Psoas muscle (tissue), 8 donors: ENCODE results near the gene WHRN. TPM values are rescaled to one million over a fixed set of nuclear protein-coding genes. Genes with fewer than 3 reads are reported as not detected.

Experiments
- ATAC-seq, 4 donors: fragments of 200-7000 bp; cut with Tn5 transposase; one replicate each; pipeline ENCODE4 v1.9.1; 2020; ENCODE audit warnings: moderate library complexity in 3 of 4, mild to moderate bottlenecking in 2 of 4
- DNase-seq, 2 donors: peaks; one replicate each; pipeline ENCODE4 v3.0.0-alpha.2; 2020
- H3K27ac ChIP-seq: fragments of 200-600 bp; one replicate; pipeline ENCODE4 v1.8.0; 2022
- H3K27me3 ChIP-seq, 3 donors: fragments of 200-600 bp in 1 of 3; one replicate each; pipeline versions ENCODE4 v1.6.1 to v1.8.0; 2013 to 2022; ENCODE audit warnings: low read length in 2 of 3, mild to moderate bottlenecking in 2 of 3, moderate library complexity in 1 of 3; ENCODE audit not compliant: insufficient read depth in 3 of 3
- H3K36me3 ChIP-seq, 2 donors: fragments of 200-600 bp in 1 of 2; one replicate each; pipeline versions ENCODE4 v1.6.1 to v1.8.0; 2013 to 2022; ENCODE audit warnings: low read depth in 1 of 2, mild to moderate bottlenecking in 1 of 2, moderate library complexity in 1 of 2; ENCODE audit not compliant: insufficient read depth in 1 of 2
- H3K4me1 ChIP-seq: fragments of 200-600 bp; one replicate; pipeline ENCODE4 v1.8.0; 2022
- H3K4me3 ChIP-seq: fragments of 200-600 bp; one replicate; pipeline ENCODE4 v1.8.0; 2022; ENCODE audit warnings: mild to moderate bottlenecking
- H3K9me3 ChIP-seq: fragments of 200-600 bp; one replicate; pipeline ENCODE4 v1.8.0; 2022
- WGBS, 3 donors: extraction: QIAGEN DNeasy Blood & Tissue Kit; methylation state at CpG; one replicate each; pipeline versions ENCODE4 v1.1.6 to v1.1.7; 2013; 5-methylcytosine and 5-hydroxymethylcytosine counted together
- intact Hi-C, 2 donors: fragments of 100-400 bp; cut with DNase I; formaldehyde crosslinking; loops; one replicate each; pipeline versions ENCODE4 v1.11.0 to v1.14.2; 2022
- polyA plus RNA-seq, 3 donors: library from polyadenylated mRNA; stranded (reverse); fragments of 200-250 nt; gene quantifications; one replicate each; pipeline ENCODE4 v1.2.3, GENCODE V29; 2013
- total RNA-seq, 4 donors: library from RNA; stranded (reverse); fragmentation: NEBNext Ultra II Directional in 2 of 4; extraction: Animal tissue kit (Norgen Biotek cat#: 25700) in 2 of 4; gene quantifications; one replicate each; pipeline versions ENCODE4 v1.2.1 to v1.2.4, GENCODE V29; 2021 to 2023
- TF ChIP-seq, protein P1 (sequence below): fragments of 200-600 bp; IDR thresholded peaks from one replicate; pipeline ENCODE4 v1.8.0; 2022; ENCODE audit warnings: antibody characterized with exemption
- donor health status: healthy with polysubstance abuse.
- donor health status: DM: no; HTN: no; CAD: no; lungs with moderate emphysema.
- donor health status: Bipolar disorder and iron deficiency.
- donor health status: healthy.
- donor health status: DM: yes; HTN: yes; CAD: no.
- donor health status: DM: no; HTN: no; CAD: no.
- donor health status: DM: no; HTN: no; CAD: no.
- donor health status: DM: yes; HTN: yes; CAD: no.

The WHRN gene
- total and polyA plus RNA-seq, 7 donors: 0.07 to 0.62 (median 0.15) TPM

DNA sequence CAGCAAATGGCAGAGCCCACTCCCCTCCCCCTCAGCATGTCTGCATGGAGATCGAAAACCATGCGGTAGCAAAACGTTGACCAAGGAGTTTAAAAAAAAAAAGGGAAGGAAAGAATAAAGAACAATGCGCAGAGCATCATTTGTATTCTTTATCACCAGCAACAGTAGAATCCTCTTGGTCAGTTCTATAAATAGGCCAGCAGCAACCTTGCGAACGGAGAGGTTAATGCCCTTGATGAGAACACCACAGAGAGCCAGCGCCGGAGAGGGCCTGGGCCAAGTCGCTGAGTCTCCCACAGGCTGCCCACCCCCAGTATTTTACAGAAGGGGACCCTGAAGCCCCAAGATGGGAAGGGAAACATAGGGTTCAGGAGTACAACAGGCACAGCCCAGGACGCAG lies 22.7 kb downstream of the WHRN start:
- 53 to 61% (median 57%) methylated on average over 10 of the region's 10 CpGs for WGBS, 3 donors
- ATAC-seq: no peak
- intact Hi-C loops: loop anchor here (10.0 kb wide), 2 partner anchors 172 to 432 kb away; partner anchors contain the start of gene TEX53 (in 1 of the 2)

DNA sequence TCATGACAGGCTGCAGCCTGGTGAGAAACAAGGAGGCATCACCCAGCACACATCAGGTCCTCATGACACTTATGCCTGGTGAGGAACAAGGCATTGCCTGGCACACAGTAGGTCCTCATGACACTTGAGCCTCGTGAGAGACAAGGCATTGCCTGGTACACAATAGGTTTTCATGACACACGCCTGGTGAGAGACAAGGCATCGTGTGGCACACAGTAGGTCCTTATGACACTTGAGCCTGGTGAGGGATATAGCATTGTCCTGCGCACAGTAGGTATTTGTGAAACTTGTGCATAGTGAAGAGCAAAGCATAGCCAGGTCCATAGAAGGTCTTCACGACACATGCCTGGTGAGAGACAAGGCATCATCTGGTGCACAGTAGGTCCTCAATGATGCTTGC lies 23.5 kb downstream of the WHRN start:
- no peaks in the 10 kb centered on the region for H3K9me3 ChIP-seq
- DNase-seq (no peak), ATAC-seq (no peak)
- TF ChIP-seq, protein P1, sequence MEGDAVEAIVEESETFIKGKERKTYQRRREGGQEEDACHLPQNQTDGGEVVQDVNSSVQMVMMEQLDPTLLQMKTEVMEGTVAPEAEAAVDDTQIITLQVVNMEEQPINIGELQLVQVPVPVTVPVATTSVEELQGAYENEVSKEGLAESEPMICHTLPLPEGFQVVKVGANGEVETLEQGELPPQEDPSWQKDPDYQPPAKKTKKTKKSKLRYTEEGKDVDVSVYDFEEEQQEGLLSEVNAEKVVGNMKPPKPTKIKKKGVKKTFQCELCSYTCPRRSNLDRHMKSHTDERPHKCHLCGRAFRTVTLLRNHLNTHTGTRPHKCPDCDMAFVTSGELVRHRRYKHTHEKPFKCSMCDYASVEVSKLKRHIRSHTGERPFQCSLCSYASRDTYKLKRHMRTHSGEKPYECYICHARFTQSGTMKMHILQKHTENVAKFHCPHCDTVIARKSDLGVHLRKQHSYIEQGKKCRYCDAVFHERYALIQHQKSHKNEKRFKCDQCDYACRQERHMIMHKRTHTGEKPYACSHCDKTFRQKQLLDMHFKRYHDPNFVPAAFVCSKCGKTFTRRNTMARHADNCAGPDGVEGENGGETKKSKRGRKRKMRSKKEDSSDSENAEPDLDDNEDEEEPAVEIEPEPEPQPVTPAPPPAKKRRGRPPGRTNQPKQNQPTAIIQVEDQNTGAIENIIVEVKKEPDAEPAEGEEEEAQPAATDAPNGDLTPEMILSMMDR: no peak
- no peaks in the 10 kb centered on the region for H3K4me1 ChIP-seq
- H3K27ac ChIP-seq: no peak overlapping the region
- peaks cover 0 to 7% (median 0%) of the 10 kb centered on the region in 3 donors for H3K27me3 ChIP-seq
- intact Hi-C loops: loop anchor here (10.0 kb wide), 2 partner anchors 173 to 433 kb away; partner anchors contain the start of gene TEX53 (in 1 of the 2)
- no peak overlapping the region for H3K4me3 ChIP-seq
- no peaks in the 10 kb centered on the region for H3K36me3 ChIP-seq
- WGBS, 3 donors: 90 to 95% (median 93%) methylated on average over 5 of the region's 5 CpGs

More for the DNA sequence above, 22.7 kb downstream of the WHRN start:
- H3K4me1 ChIP-seq: no peaks in the 10 kb centered on the region
- H3K9me3 ChIP-seq: no peaks in the 10 kb centered on the region
- H3K4me3 ChIP-seq: no peak overlapping the region
- TF ChIP-seq, protein P1: no peak
- H3K27ac ChIP-seq: no peak overlapping the region
- H3K36me3 ChIP-seq: no peaks in the 10 kb centered on the region
- peaks cover 0 to 4% (median 0%) of the 10 kb centered on the region in 3 donors for H3K27me3 ChIP-seq
- no peak for DNase-seq

GRCh38 chr9:114480746-114481435 lies 24.4 kb downstream of the WHRN start:
- no peak for DNase-seq
- intact Hi-C loops: loop anchor here (10.0 kb wide), 2 partner anchors 174 to 434 kb away; partner anchors contain the start of gene TEX53 (in 1 of the 2)
- Histone ChIP-seq H3K4me3 (no peak overlapping the region), H3K27me3 (peaks cover 0 to 7% (median 0%) of the 10 kb centered on the region in 3 donors), H3K4me1 (no peaks in the 10 kb centered on the region), H3K36me3 (no peaks in the 10 kb centered on the region), H3K27ac (no peak overlapping the region), H3K9me3 (no peaks in the 10 kb centered on the region)
- TF ChIP-seq, protein P1: no peak
- WGBS, 3 donors: 57 to 66% (median 62%) methylated on average over 4 of the region's 4 CpGs
- ATAC-seq: no peak

DNA sequence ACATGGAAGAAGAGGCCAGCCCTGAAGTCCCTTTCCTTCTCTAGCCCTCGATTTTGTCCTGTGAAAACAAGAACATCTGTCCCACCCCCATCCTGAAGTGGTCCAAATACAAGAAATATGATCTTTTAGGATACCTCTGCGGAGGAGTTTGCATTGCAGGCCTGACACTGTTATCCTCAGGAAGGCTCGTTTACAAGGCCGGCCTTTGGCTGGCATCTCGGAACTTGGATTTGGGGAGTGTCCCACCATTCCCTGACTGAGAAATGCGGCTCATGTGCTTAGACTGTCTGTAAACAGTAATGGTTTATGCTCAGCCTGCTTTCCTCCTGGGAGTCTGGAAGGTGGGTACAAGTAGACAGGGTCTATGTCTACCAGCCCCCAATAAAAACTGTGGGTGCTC lies 26.4 kb downstream of the WHRN start:
- DNase-seq (no peak), ATAC-seq (no peak)
- Histone ChIP-seq H3K4me1 (no peaks in the 10 kb centered on the region), H3K36me3 (no peaks in the 10 kb centered on the region), H3K9me3 (no peaks in the 10 kb centered on the region), H3K27ac (no peak overlapping the region), H3K4me3 (no peak overlapping the region), H3K27me3 (peaks cover 0 to 7% (median 0%) of the 10 kb centered on the region in 3 donors)
- TF ChIP-seq, protein P1: no peak
- WGBS, 3 donors: 65 to 68% (median 66%) methylated on average over 6 of the region's 6 CpGs
- intact Hi-C loops: no loop called here
